Stomach smooth muscle (tissue), 2 donors: ENCODE data around the gene SUGT1.
"Not testable (repeated sequence)": the region's sequence is repeated elsewhere in the genome, so short reads cannot be mapped to it uniquely, and the experiment has no call there.

ENCODE experiments used
- H3K27ac ChIP-seq: one replicate; pipeline ENCODE4 v1.7.0; 2013; ENCODE audit warnings: mild to moderate bottlenecking, low read length, inconsistent platforms
- H3K27me3 ChIP-seq, 2 donors: one replicate each; pipeline ENCODE4 v1.7.0; 2013; ENCODE audit warnings: low read length in 2 of 2; ENCODE audit not compliant: insufficient read depth in 2 of 2, control insufficient read depth in 1 of 2
- H3K36me3 ChIP-seq, 2 donors: one replicate each; pipeline ENCODE4 v1.7.0; 2013; ENCODE audit warnings: low read length in 2 of 2; ENCODE audit not compliant: control insufficient read depth in 2 of 2, insufficient read depth in 2 of 2
- H3K4me1 ChIP-seq: one replicate; pipeline ENCODE4 v1.7.0; 2013; ENCODE audit warnings: low read length; ENCODE audit not compliant: control insufficient read depth, insufficient read depth
- H3K4me3 ChIP-seq, 2 donors: one replicate each; pipeline ENCODE4 v1.7.0; 2013; ENCODE audit warnings: low read length in 2 of 2
- H3K9ac ChIP-seq, 2 donors: one replicate each; pipeline ENCODE4 v1.7.0; 2013; ENCODE audit warnings: low read length in 2 of 2, mild to moderate bottlenecking in 1 of 2
- H3K9me3 ChIP-seq, 2 donors: one replicate each; pipeline ENCODE4 v1.7.0; 2013; ENCODE audit warnings: low read length in 2 of 2; ENCODE audit not compliant: control insufficient read depth in 2 of 2
- donor health status: healthy.
- donor health status: Pancreatic carcinoma.

SUGT1 gene

DNA sequence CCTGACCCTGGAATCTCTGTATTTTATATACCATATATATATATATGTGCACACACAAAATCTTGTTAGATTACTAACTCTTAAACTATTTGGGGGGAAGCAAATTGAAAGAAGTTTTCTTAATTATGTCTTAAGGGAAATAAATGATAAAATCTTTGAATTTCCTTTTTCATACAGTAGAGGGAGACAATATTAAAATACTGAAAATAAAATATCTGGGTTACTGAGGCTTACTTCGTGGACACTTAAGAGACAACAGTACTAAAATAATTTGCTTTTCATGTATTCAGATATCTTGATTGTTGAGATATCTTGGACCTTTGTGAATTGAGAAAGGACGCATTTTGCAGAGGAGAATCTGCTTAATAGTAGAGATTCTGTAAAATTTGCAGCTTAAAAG is 17.0 kb downstream of the SUGT1 start:
- Histone ChIP-seq H3K27me3 (no peaks in the 10 kb centered on the region), H3K4me3 (no peak overlapping the region), H3K27ac (no peak overlapping the region), H3K9me3 (no peaks in the 10 kb centered on the region), H3K9ac (no peak overlapping the region), H3K36me3 (peaks cover 8 to 28% of the 10 kb centered on the region in 2 donors), H3K4me1 (no peaks in the 10 kb centered on the region)

DNA sequence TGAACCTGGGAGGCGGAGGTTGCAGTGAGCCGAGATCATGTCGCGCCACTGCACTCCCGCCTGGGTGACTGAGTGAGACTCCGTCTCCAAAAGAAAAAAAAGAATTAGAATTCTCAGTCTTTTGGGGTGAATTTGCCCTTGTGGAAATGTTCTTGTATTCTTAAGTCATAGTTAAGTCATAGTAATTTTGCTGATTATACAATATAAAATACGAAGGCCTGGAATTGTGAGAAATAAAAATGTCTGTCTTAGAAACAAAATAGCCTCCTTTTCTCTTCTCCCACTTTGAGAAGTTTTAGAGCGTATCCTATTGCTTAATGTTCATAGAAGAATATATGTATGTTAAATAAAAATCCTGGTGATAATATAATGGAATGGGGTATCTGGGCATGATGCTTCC is 18.1 kb downstream of the SUGT1 start:
- Histone ChIP-seq H3K4me1 (no peaks in the 10 kb centered on the region), H3K36me3 (peaks cover 5 to 25% of the 10 kb centered on the region in 2 donors), H3K9ac (no peak overlapping the region), H3K4me3 (no peak overlapping the region), H3K27ac (no peak overlapping the region), H3K9me3 (no peaks in the 10 kb centered on the region), H3K27me3 (no peaks in the 10 kb centered on the region)

DNA sequence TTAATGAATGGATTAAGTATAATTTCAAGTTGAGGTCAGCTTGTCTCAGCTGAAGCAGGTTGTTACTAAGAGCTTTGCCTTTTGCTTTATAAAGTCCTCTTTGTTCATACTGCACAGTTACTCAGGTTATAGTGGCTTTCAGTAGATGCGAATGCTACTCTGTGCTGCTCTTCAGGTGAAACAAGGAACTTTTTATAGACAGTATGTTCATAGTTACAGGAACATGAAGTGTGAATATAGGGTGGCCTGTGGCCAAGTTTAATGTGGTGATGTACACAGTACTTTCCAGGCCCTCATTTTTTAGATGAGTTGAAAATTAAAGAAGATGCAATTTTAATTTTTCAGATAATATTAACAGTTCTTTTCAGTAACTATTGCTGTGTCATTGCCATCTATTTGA is 20.8 kb downstream of the SUGT1 start:
- Histone ChIP-seq H3K36me3 (peaks cover 6 to 8% of the 10 kb centered on the region in 2 donors), H3K27me3 (no peaks in the 10 kb centered on the region), H3K9me3 (no peaks in the 10 kb centered on the region), H3K27ac (no peak overlapping the region), H3K9ac (no peak overlapping the region), H3K4me3 (no peak overlapping the region), H3K4me1 (no peaks in the 10 kb centered on the region)

DNA sequence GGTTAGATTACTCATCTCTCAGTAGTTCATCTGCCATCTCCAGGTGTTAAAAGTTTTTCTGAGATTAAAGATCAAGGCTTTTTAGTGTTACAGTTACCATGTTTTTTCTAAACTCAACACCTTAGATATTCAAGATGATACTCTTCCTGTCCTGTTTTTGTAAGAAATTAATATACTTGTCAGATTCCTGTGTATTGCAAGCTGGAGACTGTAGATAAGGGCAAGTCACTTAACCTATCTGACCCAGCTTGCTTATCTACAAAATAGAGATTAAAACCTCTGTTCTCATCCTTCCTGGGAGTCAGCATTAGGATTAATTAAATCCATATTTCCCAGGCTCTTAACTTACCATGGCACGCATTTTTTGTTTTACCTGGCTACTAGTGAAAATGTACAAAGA is 25.2 kb downstream of the SUGT1 start:
- no peaks in the 10 kb centered on the region for H3K9me3 ChIP-seq
- H3K27me3 ChIP-seq: no peaks in the 10 kb centered on the region
- no peaks in the 10 kb centered on the region for H3K4me1 ChIP-seq
- no peak overlapping the region for H3K9ac ChIP-seq
- H3K36me3 ChIP-seq: peaks cover 13% of the 10 kb centered on the region in 2 donors
- no peak overlapping the region for H3K4me3 ChIP-seq
- no peak overlapping the region for H3K27ac ChIP-seq

DNA sequence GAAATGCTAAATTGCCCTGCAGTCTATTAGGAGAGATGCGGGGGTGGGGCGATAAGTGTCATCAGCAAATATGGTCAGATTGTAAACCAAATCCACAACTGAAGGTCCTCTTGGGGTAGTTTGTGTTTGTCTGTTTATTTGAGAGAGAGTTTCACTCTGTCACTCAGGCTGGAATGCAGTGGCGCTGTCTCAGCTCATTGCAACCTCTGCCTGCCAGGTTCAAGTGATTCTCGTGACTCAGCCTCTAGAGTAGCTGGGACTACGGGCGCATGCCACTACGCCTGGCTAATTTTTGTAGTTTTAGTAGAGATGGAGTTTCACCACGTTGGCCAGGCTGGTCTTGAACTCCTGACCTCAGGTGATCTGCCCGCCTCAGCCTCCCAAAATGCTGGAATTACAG is 33.2 kb downstream of the SUGT1 start:
- not testable (repeated sequence) for H3K9ac ChIP-seq, H3K27ac ChIP-seq, H3K9me3 ChIP-seq, H3K4me1 ChIP-seq, H3K4me3 ChIP-seq, H3K27me3 ChIP-seq
- H3K36me3 ChIP-seq: peaks cover 16% of the 10 kb centered on the region in 2 donors

DNA sequence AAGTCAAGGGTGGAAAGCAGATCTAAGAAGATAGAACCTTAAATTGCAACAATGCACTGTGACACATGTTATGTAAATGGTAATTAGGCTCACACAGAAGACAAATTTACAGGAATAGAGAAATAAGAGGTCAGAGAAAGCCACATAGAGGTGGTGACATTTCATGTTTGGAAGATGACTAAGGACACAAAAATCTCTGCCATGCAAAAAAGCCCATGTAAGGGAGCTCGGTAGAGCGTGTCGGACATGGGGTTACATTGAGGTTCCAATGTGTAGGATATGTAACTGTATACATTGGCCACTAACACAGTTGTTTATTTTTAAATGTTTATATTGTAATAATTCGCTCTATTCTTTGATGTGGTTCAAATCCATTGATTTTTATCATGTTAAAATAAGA is 33.7 kb downstream of the SUGT1 start:
- Histone ChIP-seq H3K4me1 (no peaks in the 10 kb centered on the region), H3K9me3 (no peaks in the 10 kb centered on the region), H3K9ac (no peak overlapping the region), H3K27me3 (no peaks in the 10 kb centered on the region), H3K36me3 (peaks cover 14 to 19% of the 10 kb centered on the region in 2 donors), H3K4me3 (no peak overlapping the region), H3K27ac (no peak overlapping the region)

DNA sequence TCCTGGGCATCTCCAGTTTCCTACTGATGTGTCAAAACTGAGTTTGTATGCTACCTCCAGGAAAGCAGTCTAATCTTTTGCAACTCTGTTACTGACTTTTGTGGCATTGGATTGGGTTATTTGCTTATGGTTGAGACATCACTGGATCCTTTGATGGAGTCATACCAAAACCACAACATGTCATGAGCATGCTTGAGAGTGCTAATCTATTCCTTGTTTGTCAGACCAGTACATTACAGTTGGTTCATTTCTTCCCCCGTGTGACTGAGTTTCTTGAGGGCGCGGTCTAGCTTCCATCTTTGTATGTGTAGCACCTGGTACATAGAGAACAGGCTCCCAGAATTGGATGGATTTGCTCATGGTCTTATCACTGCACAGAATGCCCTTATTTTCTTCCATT is 43.2 kb downstream of the SUGT1 start:
- Histone ChIP-seq H3K36me3 (peaks cover 3 to 8% of the 10 kb centered on the region in 2 donors), H3K9ac (no peak overlapping the region), H3K4me1 (no peaks in the 10 kb centered on the region), H3K27me3 (no peaks in the 10 kb centered on the region), H3K4me3 (no peak overlapping the region), H3K27ac (no peak overlapping the region), H3K9me3 (no peaks in the 10 kb centered on the region)

DNA sequence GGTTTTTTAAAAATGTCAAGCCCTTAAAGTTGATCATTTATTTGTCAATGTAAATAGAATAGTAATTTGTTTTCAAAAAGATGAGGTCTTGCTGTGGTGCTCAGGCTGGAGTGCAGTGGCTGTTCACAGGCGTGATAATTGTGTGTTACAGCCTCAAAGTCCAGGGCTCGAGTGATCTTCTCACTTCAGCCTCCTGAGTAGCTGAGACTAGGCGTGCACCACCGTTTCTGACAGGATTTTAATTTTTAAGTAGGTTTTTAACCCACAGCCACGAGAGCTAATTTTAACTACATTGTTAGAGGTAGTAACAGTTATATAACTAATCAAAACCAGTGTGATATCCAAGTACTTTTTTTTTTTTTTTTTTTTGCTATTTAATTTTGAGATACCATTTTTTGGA is 43.9 kb downstream of the SUGT1 start:
- Histone ChIP-seq H3K36me3 (peaks cover 3 to 4% of the 10 kb centered on the region in 2 donors), H3K27ac (no peak overlapping the region), H3K9ac (no peak overlapping the region)

DNA sequence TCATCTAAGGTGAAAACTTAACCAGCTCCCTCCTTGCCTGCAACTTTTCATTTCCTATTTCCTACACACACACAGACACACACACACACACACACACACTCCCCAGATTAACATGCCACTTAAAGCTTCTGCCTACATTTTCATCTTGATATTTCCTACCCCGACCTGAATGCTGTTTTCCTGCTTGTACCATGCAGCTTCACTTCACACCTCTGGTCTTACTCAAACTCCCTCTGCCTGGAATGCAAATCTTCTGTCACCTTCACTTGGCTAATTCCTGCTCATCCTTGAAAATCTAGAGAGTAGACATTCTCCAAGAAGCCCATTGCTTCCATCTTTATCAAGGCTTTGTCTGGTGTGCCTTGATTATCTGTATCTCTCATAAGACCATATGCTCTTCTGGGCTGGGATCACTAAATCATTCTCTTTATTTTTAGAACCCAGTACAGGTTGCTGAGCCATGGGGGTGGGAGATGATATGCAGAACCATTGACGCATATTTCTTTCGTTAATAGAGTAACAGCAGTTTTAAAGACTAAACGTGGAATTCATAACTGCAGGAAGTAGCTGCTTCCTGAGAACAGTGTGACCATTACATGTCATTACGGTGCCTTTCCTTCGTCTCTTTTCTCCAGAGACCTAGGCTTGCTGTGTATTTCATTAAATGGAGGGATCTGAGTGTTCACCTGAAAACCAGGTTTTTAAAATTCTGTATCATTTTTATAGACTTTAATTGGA is 49.3 kb downstream of the SUGT1 start:
- Histone ChIP-seq H3K4me3 (no peak overlapping the region), H3K9me3 (no peaks in the 10 kb centered on the region), H3K36me3 (peaks cover 0 to 3% of the 10 kb centered on the region in 2 donors), H3K27ac (no peak overlapping the region), H3K4me1 (no peaks in the 10 kb centered on the region), H3K27me3 (no peaks in the 10 kb centered on the region), H3K9ac (no peak overlapping the region)

More for the DNA sequence above, 43.9 kb downstream of the SUGT1 start:
- Histone ChIP-seq H3K27me3 (no peaks in the 10 kb centered on the region), H3K9me3 (no peaks in the 10 kb centered on the region), H3K4me3 (no peak overlapping the region), H3K4me1 (no peaks in the 10 kb centered on the region)

DNA sequence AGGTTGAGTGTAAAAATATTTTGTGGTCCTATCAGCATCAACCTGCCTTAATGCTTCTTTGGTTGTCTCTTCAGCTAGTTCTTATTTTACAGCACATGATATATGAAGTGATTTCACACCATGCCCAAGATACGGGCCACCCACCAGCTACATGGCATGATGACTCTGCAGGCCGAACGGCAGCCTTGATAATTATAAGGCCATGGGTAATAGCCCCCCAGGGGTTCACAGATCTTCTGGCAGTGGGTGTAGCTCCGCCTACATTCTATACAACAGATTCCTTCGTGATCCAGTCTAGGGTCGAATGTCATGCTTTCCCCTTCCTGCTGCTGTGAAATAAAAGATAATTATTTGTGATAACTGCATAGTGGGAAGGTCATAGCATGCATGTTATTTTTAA is 50.8 kb downstream of the SUGT1 start:
- Histone ChIP-seq H3K9ac (no peak overlapping the region), H3K36me3 (no peaks in the 10 kb centered on the region), H3K4me1 (no peaks in the 10 kb centered on the region), H3K27me3 (no peaks in the 10 kb centered on the region), H3K4me3 (no peak overlapping the region), H3K9me3 (no peaks in the 10 kb centered on the region), H3K27ac (no peak overlapping the region)

DNA sequence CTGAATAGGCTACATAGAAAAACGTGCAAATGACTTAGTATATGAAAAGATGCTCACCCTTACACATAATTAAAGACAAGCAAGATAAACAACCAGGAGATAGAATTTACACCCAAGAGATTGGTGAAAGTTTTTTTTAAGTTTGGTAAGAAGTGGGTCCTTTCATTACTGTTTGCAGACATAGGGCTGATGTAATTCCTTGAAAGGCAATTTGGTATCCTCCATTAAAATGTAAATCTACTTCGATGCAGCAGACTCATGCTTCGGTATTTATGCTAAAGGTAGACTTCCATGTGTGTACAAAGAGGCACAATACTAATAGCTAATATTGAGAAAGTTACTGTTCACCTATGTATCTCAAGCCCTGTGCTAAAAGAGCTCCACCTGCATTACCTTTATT is 53.4 kb downstream of the SUGT1 start:
- no peaks in the 10 kb centered on the region for H3K9me3 ChIP-seq
- no peaks in the 10 kb centered on the region for H3K4me1 ChIP-seq
- H3K36me3 ChIP-seq: no peaks in the 10 kb centered on the region
- no peak overlapping the region for H3K9ac ChIP-seq
- H3K27me3 ChIP-seq: no peaks in the 10 kb centered on the region
- no peak overlapping the region for H3K4me3 ChIP-seq
- no peak overlapping the region for H3K27ac ChIP-seq
